NCI-H748 treated with DMSO at 0.1 percent for 48 hours (cell line): ENCODE measurements around the gene EMP1.

Experiments
- DNase-seq: peaks from one replicate; lab custom pipeline; 2025; lab: John Stamatoyannopoulos, UW

Gene EMP1

DNA sequence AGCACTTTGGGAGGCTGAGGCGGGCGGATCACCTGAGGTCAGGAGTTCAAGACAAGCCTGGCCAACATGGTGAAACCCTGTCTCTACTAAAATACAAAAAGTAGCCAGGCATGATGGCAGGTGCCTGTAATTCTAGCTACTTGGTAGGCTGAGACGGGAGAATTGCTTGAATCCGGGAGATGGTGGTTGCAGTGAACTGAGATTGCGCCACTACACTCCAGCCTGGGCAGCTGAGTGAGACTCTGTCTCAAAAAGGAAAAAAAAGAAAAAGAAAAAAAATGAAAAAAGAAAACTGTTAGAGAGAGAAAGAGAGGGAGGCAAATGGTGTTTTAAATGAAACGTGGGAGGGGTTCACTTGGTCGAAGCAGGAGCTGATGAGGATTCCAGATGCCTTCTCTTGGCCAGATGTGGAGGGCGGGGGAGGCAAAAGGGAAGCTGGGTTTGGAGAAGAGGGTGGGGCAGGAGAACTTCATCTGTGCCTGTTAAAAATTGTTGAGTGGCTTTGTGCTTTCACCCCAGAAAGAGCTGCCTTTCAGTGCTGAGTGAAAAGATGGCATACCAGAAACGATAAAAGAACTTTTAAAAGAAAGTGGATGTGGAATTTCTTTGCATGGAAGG is 1.1 kb downstream of the EMP1 start:
- DNase-seq: no peak

GRCh38 chr12:13198241-13198640 is 1.7 kb downstream of the EMP1 start:
- no peak for DNase-seq

- no peak for DNase-seq
These were observed 2.4 kb downstream of the EMP1 start for GRCh38 chr12:13198876-13199275.

- no peak for DNase-seq
These were observed 3.1 kb downstream of the EMP1 start for GRCh38 chr12:13199592-13199991.

DNA sequence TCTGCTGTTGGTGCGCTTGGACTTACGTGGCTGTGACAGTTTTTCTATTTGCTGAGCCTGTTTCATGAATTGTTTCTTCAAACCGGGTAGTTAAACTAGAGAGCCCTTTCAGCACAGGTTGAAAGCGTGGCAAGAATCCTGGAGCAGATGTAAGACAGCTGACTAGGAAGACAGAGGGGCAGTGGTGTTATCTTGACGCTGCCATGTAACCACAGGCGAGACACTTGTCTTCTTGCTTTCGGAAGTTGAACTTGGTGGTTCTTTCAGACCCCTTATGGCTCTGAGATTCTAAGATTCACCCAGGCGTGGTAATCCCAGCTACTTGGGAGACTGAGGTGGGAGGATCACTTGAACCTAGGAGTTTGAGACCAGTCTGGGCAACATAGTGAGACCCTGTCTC is 4.3 kb downstream of the EMP1 start:
- no peak for DNase-seq

- DNase-seq: no peak
These were observed 6.8 kb downstream of the EMP1 start for GRCh38 chr12:13203034-13203922.

DNA sequence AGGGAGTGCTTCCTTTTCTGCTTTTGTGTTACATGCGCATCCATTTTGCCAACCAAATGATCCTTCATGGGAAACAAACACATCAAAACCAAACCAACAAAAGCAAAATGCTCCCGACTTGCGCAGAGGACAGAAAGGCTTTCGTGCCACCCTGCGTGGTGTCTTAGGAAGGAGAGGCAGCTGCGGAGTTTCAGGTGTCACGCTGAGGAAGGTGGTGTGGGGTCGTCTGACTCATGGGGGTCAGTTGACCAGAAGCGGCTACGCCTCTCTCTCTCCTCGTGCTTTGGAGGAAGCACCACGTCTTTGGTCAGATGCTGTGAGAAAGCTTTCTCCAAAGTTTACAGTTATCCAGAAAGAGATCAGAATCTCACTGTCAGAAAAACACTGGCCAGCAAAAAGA is 7.9 kb downstream of the EMP1 start:
- no peak for DNase-seq

DNA sequence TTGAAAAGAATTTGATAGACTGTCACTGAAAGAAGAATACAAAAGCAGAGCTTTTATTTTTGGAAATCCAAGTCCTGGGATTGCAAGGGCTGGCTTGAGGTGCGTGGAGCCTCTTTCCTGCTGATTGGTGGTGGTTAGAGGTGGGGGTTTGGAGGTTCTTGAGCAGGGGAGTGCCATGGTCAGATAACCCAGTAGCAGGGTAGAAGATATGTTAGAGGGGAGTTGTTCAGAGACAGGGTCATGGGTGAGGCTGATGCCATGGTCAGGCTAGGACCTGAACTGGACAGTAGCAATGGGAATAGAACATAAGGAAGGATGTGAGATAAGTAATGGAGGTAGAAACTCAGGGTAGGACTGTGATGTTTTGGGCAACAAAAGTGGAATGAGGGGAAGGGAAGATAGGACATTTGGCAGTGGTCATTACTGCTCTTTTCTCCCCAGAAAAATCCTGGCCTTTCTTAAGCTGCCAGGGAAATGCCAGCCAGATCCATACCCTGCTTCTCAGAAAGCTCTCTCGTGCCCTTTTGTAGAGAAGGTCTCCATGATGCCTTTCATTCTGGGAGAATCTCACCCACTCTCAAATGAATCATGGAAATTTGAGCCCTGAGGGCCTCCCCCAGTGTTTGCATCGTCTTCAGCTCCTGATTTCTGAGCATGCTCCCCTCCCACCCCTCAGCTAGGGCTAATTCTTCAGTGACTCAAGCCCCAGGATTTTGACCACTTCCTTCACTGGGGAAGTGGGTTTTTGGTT is 9.5 kb downstream of the EMP1 start:
- DNase-seq: no peak

DNA sequence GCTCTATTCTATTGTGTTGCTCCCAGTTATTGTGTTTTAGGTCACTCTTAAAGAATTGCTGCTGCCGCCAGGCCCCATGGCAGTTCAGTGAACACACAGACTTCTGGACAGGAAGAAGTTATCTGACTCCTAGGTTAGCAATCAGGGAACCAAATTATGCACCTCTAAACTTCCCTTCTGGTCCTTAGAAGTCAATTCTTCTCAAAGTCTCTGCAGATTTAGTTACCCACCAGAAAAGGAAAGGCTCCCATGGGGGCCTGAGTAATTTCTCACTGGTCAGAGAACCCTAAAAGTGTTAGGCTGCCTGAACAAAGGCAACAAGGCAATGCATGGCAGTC is 10.0 kb downstream of the EMP1 start:
- DNase-seq: no peak

- DNase-seq: no peak
These were observed 12.3 kb downstream of the EMP1 start for GRCh38 chr12:13208533-13209435.

DNA sequence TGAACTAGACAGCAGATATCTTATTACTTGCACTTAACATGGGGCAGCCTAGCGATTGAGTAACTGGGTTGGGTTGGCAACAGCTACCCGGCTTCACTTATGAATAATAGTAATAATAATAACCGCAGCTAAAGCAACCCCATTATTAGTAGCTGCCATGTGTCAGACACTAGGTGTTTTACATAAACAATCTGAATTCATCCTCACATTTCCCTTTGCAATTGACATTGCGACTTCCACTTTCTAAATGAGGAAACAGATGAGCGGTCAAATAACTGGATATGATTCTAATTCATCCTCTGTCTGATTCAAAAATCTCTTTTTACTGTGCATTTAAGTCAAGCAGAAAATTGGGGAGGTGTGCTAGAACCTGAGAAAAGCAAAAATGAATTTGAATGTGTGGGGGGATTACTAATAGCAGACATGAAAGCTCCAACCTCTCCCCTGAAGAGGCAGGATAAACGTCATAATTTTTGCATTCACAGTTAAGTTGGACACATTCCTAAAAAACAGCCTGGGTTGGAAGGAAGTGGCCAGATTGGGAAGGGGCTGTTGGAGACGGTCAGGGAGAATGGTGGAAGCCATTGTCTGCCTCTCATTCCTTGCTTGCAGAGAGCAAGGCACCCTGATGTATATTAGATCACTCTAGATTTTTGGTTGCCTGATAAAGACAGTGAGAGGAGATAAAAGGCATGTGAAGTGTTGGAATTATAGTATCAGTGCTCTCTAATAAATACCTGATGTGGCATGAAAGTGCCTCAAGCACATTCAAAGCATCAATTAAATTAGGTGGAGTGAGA is 13.1 kb downstream of the EMP1 start:
- no peak for DNase-seq

- DNase-seq: no peak
These were observed 14.0 kb downstream of the EMP1 start for GRCh38 chr12:13210236-13211190.

DNA sequence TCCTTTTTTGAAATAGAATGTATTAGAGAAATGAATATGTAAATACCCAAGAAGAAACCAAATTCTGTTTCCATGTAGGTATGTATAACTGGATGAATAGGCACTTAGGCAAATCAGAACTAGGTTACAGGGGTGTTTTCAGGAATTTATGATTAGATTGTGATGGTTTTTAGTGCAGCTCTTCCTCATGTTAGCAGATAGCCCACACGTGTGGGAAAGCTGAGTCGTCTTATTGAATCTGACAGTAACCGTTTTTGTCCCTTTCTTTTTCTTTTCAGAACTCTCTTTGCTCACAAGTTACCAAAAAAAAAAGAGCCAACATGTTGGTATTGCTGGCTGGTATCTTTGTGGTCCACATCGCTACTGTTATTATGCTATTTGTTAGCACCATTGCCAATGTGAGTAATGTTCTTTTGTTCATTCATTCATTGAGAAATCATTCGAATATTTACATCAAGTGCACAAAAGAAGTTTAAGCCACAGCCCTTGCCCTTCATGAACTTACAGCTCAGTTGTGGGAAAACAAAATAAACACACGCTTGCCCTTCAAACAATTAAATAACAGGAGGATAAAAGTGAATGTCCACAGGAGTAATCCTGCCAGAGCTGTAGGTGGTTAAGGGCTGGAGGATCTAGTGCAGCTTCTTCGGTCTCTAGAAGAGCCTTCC is 14.8 kb downstream of the EMP1 start:
- DNase-seq: no peak

GRCh38 chr12:13211859-13212664 is 15.5 kb downstream of the EMP1 start:
- peak; percentile 10 for DNase-seq

DNA sequence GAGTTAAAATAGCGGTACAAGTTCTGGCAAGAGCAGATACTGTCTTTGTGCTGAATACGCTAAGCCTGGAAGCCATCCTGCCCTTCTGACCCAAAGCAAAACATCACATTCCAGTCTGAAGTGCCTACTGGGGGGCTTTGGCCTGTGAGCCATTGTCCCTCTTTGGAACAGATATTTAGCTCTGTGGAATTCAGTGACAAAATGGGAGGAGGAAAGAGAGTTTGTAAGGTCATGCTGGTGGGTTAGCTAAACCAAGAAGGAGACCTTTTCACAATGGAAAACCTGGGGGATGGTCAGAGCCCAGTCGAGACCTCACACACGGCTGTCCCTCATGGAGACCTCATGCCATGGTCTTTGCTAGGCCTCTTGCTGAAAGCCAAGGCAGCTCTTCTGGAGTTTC is 18.5 kb downstream of the EMP1 start:
- no peak for DNase-seq

DNA sequence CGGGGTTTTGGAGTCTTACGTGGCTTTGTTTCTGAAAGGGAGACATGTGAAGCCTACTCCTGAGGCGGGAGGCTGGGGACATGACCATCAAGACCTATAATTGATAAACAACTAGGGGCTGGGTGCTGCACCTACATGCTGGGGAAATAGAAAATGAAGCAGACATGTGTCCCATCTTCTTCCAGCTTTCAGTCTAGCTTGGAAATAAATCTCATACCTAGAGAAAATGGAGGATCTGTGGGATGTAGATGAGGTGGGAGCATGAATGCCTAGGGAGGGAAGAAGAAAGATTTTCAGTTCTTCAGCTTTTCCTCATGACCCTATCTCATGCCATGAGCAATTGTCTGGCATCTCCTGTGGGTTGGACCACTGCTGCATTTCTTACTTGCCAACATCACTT is 22.1 kb downstream of the EMP1 start:
- DNase-seq: no peak

DNA sequence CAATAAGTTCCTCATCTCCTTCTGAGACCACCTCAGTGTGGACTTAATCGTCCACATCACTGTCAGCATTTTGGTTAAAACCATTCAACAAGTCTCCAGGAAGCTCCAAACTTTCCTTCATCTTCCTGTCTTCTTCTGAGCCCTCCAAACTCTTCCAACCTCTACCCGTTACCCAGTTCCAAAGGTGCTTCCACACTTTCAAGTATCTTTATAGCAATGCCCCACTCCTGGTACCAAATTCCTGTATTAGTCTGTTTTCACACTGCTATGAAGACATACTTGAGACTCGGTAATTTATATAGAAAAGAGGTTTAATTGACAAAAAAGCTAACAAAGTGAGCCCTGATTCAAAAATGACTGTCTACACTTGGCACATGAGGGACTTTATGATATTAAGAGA is 22.8 kb downstream of the EMP1 start:
- no peak for DNase-seq

DNA sequence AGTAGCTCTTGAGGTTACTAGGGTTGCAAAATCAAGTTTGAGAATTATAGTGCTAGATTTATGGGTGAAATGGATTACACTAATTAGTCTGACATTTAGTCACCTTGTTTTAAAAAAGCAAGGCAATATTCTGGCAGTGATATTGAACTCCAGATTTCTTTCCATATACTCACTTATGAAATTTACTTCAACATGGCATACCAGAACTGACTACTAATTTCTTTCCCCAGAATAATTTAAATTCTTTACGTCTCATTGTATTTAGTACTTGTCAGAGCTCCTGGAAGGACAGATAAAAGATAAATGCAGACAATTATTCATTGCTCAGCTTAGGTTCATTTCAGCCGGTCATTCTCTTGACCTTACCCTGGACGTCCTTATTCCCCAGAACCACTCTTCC is 24.3 kb downstream of the EMP1 start:
- DNase-seq: no peak

- no peak for DNase-seq
These were observed 25.6 kb downstream of the EMP1 start for GRCh38 chr12:13222076-13222475.
